ENCODE measurements around the gene SCMH1. TPM values are rescaled to one million over a fixed set of nuclear protein-coding genes. Genes with fewer than 3 reads are reported as not detected.

Gene SCMH1
- total and polyA plus RNA-seq, 2 experiments from 2014 or later, result 15.0 to 19.4 TPM

DNA sequence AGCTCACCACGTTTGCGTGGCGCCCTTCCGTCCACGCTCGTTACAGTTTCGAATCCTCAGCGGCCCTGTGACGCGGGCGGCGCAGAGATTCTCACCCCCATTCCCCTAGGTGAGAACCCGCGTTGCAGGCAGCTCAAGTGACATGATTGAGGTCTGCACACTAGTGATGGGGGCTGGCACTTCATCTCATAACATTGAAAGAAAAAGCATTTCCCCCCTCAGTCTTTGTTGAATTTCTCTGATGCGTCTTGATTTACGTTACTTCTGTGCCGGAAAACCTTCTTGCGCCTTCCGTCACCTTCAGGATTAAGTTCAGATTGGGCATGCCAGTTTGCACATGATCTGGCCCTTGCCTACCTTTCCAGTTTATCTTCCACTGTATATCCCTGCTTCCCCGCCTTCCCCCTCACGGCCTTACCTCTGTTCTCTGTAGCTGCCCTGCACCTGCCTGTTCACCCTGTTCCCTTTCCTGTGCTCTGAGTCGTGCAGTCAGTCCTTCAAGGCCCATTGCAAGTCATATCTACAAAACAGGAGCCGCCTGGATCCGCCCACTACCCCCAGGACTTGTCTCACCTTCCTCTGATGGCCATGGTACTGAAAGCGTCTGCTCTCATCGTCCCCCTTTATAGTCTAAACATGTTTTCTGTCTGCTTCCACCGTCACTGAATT is 261.5 kb downstream of the SCMH1 start (continued):
- TF ChIP-seq, protein P1, sequence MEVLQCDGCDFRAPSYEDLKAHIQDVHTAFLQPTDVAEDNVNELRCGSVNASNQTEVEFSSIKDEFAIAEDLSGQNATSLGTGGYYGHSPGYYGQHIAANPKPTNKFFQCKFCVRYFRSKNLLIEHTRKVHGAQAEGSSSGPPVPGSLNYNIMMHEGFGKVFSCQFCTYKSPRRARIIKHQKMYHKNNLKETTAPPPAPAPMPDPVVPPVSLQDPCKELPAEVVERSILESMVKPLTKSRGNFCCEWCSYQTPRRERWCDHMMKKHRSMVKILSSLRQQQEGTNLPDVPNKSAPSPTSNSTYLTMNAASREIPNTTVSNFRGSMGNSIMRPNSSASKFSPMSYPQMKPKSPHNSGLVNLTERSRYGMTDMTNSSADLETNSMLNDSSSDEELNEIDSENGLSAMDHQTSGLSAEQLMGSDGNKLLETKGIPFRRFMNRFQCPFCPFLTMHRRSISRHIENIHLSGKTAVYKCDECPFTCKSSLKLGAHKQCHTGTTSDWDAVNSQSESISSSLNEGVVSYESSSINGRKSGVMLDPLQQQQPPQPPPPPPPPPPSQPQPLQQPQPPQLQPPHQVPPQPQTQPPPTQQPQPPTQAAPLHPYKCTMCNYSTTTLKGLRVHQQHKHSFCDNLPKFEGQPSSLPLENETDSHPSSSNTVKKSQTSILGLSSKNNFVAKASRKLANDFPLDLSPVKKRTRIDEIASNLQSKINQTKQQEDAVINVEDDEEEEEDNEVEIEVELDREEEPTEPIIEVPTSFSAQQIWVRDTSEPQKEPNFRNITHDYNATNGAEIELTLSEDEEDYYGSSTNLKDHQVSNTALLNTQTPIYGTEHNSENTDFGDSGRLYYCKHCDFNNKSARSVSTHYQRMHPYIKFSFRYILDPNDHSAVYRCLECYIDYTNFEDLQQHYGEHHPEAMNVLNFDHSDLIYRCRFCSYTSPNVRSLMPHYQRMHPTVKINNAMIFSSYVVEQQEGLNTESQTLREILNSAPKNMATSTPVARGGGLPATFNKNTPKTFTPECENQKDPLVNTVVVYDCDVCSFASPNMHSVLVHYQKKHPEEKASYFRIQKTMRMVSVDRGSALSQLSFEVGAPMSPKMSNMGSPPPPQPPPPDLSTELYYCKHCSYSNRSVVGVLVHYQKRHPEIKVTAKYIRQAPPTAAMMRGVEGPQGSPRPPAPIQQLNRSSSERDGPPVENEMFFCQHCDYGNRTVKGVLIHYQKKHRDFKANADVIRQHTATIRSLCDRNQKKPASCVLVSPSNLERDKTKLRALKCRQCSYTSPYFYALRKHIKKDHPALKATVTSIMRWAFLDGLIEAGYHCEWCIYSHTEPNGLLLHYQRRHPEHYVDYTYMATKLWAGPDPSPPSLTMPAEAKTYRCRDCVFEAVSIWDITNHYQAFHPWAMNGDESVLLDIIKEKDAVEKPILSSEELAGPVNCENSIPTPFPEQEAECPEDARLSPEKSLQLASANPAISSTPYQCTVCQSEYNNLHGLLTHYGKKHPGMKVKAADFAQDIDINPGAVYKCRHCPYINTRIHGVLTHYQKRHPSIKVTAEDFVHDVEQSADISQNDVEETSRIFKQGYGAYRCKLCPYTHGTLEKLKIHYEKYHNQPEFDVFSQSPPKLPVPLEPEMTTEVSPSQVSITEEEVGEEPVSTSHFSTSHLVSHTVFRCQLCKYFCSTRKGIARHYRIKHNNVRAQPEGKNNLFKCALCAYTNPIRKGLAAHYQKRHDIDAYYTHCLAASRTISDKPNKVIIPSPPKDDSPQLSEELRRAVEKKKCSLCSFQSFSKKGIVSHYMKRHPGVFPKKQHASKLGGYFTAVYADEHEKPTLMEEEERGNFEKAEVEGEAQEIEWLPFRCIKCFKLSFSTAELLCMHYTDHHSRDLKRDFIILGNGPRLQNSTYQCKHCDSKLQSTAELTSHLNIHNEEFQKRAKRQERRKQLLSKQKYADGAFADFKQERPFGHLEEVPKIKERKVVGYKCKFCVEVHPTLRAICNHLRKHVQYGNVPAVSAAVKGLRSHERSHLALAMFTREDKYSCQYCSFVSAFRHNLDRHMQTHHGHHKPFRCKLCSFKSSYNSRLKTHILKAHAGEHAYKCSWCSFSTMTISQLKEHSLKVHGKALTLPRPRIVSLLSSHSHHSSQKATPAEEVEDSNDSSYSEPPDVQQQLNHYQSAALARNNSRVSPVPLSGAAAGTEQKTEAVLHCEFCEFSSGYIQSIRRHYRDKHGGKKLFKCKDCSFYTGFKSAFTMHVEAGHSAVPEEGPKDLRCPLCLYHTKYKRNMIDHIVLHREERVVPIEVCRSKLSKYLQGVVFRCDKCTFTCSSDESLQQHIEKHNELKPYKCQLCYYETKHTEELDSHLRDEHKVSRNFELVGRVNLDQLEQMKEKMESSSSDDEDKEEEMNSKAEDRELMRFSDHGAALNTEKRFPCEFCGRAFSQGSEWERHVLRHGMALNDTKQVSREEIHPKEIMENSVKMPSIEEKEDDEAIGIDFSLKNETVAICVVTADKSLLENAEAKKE (CRISPR knock-in tag; IDR thresholded peaks at IDR 0.05), result no peak
- TF ChIP-seq REST (IDR thresholded peaks at IDR 0.05; ENCODE audit: unreplicated experiment) (no peak), EZH2 (IDR thresholded peaks at IDR 0.05; ENCODE audit: low read depth, unreplicated experiment) (no peak), CTCF (conservative IDR thresholded peaks at IDR 0.05; ENCODE audit: low read depth in 2 of 2) (no peak)
